SK-N-SH (cell line): ENCODE results near the gene ASAH2. TPM values are rescaled to one million over a fixed set of nuclear protein-coding genes. Genes with fewer than 3 reads are reported as not detected.

Experiments
- CTCF ChIA-PET: fragments of 300-600, 350-600 bp; formaldehyde crosslinking; extraction: SDS; loops from one replicate; lab custom pipeline; 2021; lab: Yijun Ruan, JAX
- POLR2A ChIA-PET: fragments of 350-600 bp; sonication (Branson Sonifier 250); formaldehyde crosslinking; extraction: SDS; loops from one replicate; lab custom pipeline; 2020; ENCODE audit warnings: antibody characterized with exemption, inconsistent platforms; lab: Yijun Ruan, JAX
- DNase-seq: peaks from one replicate; pipeline ENCODE4 v3.0.0; 2012
- H2AFZ ChIP-seq: fragments of 200-600 bp; sonication (generic); 2 replicates; pipeline ENCODE4 v1.8.1; 2016; ENCODE audit warnings: antibody characterized with exemption, mild to moderate bottlenecking, low read depth
- H3F3A ChIP-seq: fragments of 200-600 bp; sonication (generic); replicated peaks from 2 replicates; pipeline ENCODE3; 2016; ENCODE audit warnings: antibody characterized with exemption, mild to moderate bottlenecking; ENCODE audit not compliant: insufficient read depth
- H3K27ac ChIP-seq, 2 experiments: fragments of 200-500 bp in 1 of 2; fragments of 200-600 bp in 1 of 2; sonication (Bioruptor generic) in 1 of 2; sonication (generic), shearing (Covaris generic) in 1 of 2; 2 replicates each; pipeline versions ENCODE4 v1.5.1 to v1.6.1; 2014 to 2016; ENCODE audit warnings: low read depth in 2 of 2, inconsistent platforms in 1 of 2, low read length in 1 of 2, mild to moderate bottlenecking in 1 of 2, mixed read lengths in 1 of 2
- H3K27me3 ChIP-seq: fragments of 200-600 bp; sonication (generic), shearing (Covaris generic); 2 replicates; pipeline ENCODE4 v1.6.1; 2016; ENCODE audit warnings: mixed run types; ENCODE audit not compliant: insufficient read depth
- H3K36me3 ChIP-seq, 2 experiments: fragments of 200-500 bp in 1 of 2; fragments of 200-600 bp in 1 of 2; sonication (Bioruptor generic) in 1 of 2; sonication (generic) in 1 of 2; replicated peaks in 1 of 2; 2 replicates each; pipeline versions ENCODE3 to v1.5.1; 2014 to 2016; ENCODE audit warnings: low read length in 1 of 2, mild to moderate bottlenecking in 1 of 2; ENCODE audit not compliant: insufficient read depth in 2 of 2, control insufficient read depth in 1 of 2
- H3K4me1 ChIP-seq, 2 experiments: fragments of 200-500 bp in 1 of 2; fragments of 200-600 bp in 1 of 2; sonication (Bioruptor generic) in 1 of 2; sonication (generic), shearing (Covaris generic) in 1 of 2; 2 replicates each; pipeline versions ENCODE4 v1.5.1 to v1.6.1; 2014 to 2016; ENCODE audit warnings: low read depth in 1 of 2, low read length in 1 of 2, mixed run types in 1 of 2; ENCODE audit not compliant: insufficient read depth in 2 of 2, control insufficient read depth in 1 of 2
- H3K4me2 ChIP-seq: fragments of 200-600 bp; sonication (generic), shearing (Covaris generic); 2 replicates; pipeline ENCODE4 v1.6.1; 2017; ENCODE audit warnings: mixed run types
- H3K4me3 ChIP-seq, 2 experiments: fragments of 200-500 bp in 1 of 2; fragments of 200-600 bp in 1 of 2; sonication (Bioruptor generic) in 1 of 2; sonication (generic), shearing (Covaris generic) in 1 of 2; 2 replicates each; pipeline versions ENCODE4 v1.5.1 to v1.8.1; 2014 to 2016; ENCODE audit warnings: low read depth in 2 of 2, inconsistent platforms in 1 of 2, low read length in 1 of 2, mild to moderate bottlenecking in 1 of 2, mixed read lengths in 1 of 2, moderate library complexity in 1 of 2
- H3K79me2 ChIP-seq: fragments of 200-600 bp; sonication (generic); 2 replicates; pipeline ENCODE4 v1.8.1; 2017; ENCODE audit warnings: mild to moderate bottlenecking; ENCODE audit not compliant: insufficient read depth
- H3K9ac ChIP-seq: fragments of 200-600 bp; sonication (generic); 2 replicates; pipeline ENCODE4 v1.6.1; 2017; ENCODE audit warnings: mixed run types
- H3K9me2 ChIP-seq: fragments of 200-600 bp; sonication (generic); 2 replicates; pipeline ENCODE4 v1.6.1; 2017; ENCODE audit warnings: mixed run types
- H3K9me3 ChIP-seq: fragments of 200-600 bp; sonication (generic); 2 replicates; pipeline ENCODE4 v1.6.1; 2017; ENCODE audit warnings: mixed run types, mild to moderate bottlenecking, moderate library complexity
- H4K20me1 ChIP-seq: fragments of 200-600 bp; sonication (generic); 2 replicates; pipeline ENCODE4 v1.6.1; 2017; ENCODE audit warnings: mild to moderate bottlenecking, mixed run types; ENCODE audit not compliant: insufficient read depth
- CHD2 ChIP-seq: fragments of 150-350 bp; IDR thresholded peaks from 2 replicates; pipeline ENCODE4 v1.6.1; 2018; ENCODE audit warnings: low read length; ENCODE audit not compliant: partially characterized antibody
- EP300 ChIP-seq, 2 experiments: IDR thresholded peaks; 2 replicates each; pipeline versions ENCODE4 v1.4.0 to v1.6.1; 2012; ENCODE audit warnings: borderline replicate concordance in 1 of 2, low read depth in 1 of 2, low read length in 1 of 2
- FOXJ3 ChIP-seq: sonication (generic); formaldehyde crosslinking; IDR thresholded peaks from 2 replicates; pipeline ENCODE4 v1.5.1; 2020; ENCODE audit warnings: mild to moderate bottlenecking, missing genetic modification reagents
- FOXM1 ChIP-seq: IDR thresholded peaks from 2 replicates; pipeline ENCODE4 v1.4.0; 2012; ENCODE audit warnings: low read depth, mild to moderate bottlenecking
- JUND ChIP-seq: IDR thresholded peaks from 2 replicates; pipeline ENCODE4 v1.4.0; 2012
- MXI1 ChIP-seq: IDR thresholded peaks from 2 replicates; pipeline ENCODE4 v1.6.1; 2012; ENCODE audit warnings: mild to moderate bottlenecking, low read depth, low read length, improper control_type of control experiment
- NRF1 ChIP-seq: IDR thresholded peaks from 2 replicates; pipeline ENCODE4 v1.6.1; 2012; ENCODE audit warnings: low read depth, mild to moderate bottlenecking, low read length
- PBX3 ChIP-seq: IDR thresholded peaks from 2 replicates; pipeline ENCODE4; 2012
- POLR2AphosphoS5 ChIP-seq: IDR thresholded peaks from 2 replicates; pipeline ENCODE4 v1.6.1; 2012; ENCODE audit warnings: low read depth, low read length
- RAD21 ChIP-seq: IDR thresholded peaks from 2 replicates; pipeline ENCODE4 v1.6.1; 2012; ENCODE audit warnings: mild to moderate bottlenecking, low read length
- RCOR1 ChIP-seq: fragments of 150-350 bp; IDR thresholded peaks from 2 replicates; pipeline ENCODE4 v1.6.1; 2017; ENCODE audit warnings: antibody characterized with exemption, low read length
- RFX5 ChIP-seq: IDR thresholded peaks from 2 replicates; pipeline ENCODE4 v1.6.1; 2012; ENCODE audit warnings: mild to moderate bottlenecking, improper control_type of control experiment, low read length
- SIN3A ChIP-seq: IDR thresholded peaks from 2 replicates; pipeline ENCODE4 v1.6.1; 2012; ENCODE audit warnings: low read depth, mild to moderate bottlenecking, low read length, moderate library complexity, borderline replicate concordance
- SMC3 ChIP-seq: IDR thresholded peaks from 2 replicates; pipeline ENCODE4 v1.6.1; 2012; ENCODE audit warnings: low read depth, low read length, improper control_type of control experiment
- TAF1 ChIP-seq: IDR thresholded peaks from 2 replicates; pipeline ENCODE4 v1.6.1; 2012; ENCODE audit warnings: low read depth, mild to moderate bottlenecking, low read length, moderate library complexity, borderline replicate concordance
- TCF12 ChIP-seq: IDR thresholded peaks from 2 replicates; pipeline ENCODE4 v1.4.0; 2012
- TEAD4 ChIP-seq: IDR thresholded peaks from 2 replicates; pipeline ENCODE4 v1.4.0; 2012; ENCODE audit warnings: mild to moderate bottlenecking, borderline replicate concordance; ENCODE audit not compliant: insufficient read depth
- USF2 ChIP-seq: fragments of 150-350 bp; IDR thresholded peaks from 2 replicates; pipeline ENCODE4 v1.6.1; 2017; ENCODE audit warnings: antibody characterized with exemption, low read length, low read depth, borderline replicate concordance
- YY1 ChIP-seq: IDR thresholded peaks from 2 replicates; pipeline ENCODE4 v1.4.0; 2012; ENCODE audit warnings: low read depth, mild to moderate bottlenecking
- WGBS: methylation state at CpG from one replicate; pipeline ENCODE4 v1.1.6; 2017; ENCODE audit warnings: low lambda C conversion rate; 5-methylcytosine and 5-hydroxymethylcytosine counted together
- polyA plus RNA-seq, 3 experiments: library from polyadenylated mRNA; depleted of rRNA; stranded (reverse); fragments of >200 nt; gene quantifications; 2 replicates each; pipeline ENCODE4 v1.2.3, GENCODE V29; 2012
- TF ChIP-seq, protein P1 (sequence below): fragments of 200-600 bp; sonication (generic); IDR thresholded peaks from 2 replicates; pipeline ENCODE4 v1.6.1; 2017; ENCODE audit warnings: antibody characterized with exemption, mild to moderate bottlenecking, moderate library complexity
- TF ChIP-seq, protein P2 (sequence below): IDR thresholded peaks from 2 replicates; pipeline ENCODE4 v1.4.0; 2012; ENCODE audit warnings: low read depth
- TF ChIP-seq, protein P3 (sequence below): fragments of 150-350 bp; IDR thresholded peaks from 2 replicates; pipeline ENCODE4 v1.6.1; 2016; ENCODE audit warnings: mild to moderate bottlenecking, low read depth, low read length

ASAH2 gene
- polyA plus RNA-seq, 1 of the 3 experiments (the other 2 are of a cell fraction), result 1.8 TPM

DNA sequence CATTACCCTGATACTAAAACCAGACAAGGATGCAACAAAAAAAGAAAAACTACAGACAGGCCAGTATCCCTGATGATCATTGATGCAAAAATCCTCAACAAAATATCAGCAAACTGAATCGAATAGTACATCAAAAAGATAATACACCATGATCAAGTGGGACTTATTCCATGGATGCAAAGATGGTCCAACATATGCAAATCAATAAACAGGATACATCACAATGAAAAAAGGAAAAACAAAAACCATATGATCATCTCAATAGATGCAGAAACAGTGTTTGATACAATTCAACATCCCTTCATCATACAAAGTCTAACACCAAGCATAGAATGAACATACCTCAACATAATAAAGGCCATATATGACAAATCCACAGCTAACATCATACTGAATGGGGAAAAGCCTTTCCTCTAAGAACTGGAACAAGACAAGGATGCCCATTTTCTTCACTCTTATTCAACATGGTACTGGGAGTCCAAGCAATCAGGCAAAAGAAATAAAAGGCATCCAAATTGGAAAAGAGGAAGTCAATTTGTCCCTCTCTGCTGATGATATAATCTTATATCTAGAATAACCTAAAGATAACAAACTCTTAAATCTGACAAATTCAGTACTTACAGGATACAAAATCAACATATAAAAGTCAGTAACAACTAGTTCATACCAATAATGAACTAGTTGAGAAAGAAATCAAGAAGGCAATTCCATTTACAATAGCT, 48.8 kb upstream of the ASAH2 start:
- H3K4me3 ChIP-seq, result no peak overlapping the region
- H3K27ac ChIP-seq, result no peak overlapping the region
- CTCF ChIA-PET, result no interaction called here
- WGBS, result 5% methylated on average over 1 of the region's 1 CpG
- H3F3A ChIP-seq, result no peaks in the 10 kb centered on the region
- no peaks in the 10 kb centered on the region for H3K27me3 ChIP-seq
- H3K9me3 ChIP-seq, result peaks cover 4% of the 10 kb centered on the region; the same call in 1 of the 2 replicates
- no peak for DNase-seq
- H3K9me2 ChIP-seq, result no peaks in the 10 kb centered on the region
- no peak overlapping the region for H2AFZ ChIP-seq
- no peaks in the 10 kb centered on the region for H3K4me1 ChIP-seq
- no peaks in the 10 kb centered on the region for H3K79me2 ChIP-seq
- TF ChIP-seq TEAD4 (no peak), EP300 (IDR thresholded peaks at IDR 0.05; ENCODE audit: borderline replicate concordance in 1 of 2, low read depth in 1 of 2, low read length in 1 of 2) (no peak), JUND (no peak), MXI1 (no peak), TCF12 (no peak), FOXM1 (no peak), RAD21 (no peak)
- TF ChIP-seq, protein P1, sequence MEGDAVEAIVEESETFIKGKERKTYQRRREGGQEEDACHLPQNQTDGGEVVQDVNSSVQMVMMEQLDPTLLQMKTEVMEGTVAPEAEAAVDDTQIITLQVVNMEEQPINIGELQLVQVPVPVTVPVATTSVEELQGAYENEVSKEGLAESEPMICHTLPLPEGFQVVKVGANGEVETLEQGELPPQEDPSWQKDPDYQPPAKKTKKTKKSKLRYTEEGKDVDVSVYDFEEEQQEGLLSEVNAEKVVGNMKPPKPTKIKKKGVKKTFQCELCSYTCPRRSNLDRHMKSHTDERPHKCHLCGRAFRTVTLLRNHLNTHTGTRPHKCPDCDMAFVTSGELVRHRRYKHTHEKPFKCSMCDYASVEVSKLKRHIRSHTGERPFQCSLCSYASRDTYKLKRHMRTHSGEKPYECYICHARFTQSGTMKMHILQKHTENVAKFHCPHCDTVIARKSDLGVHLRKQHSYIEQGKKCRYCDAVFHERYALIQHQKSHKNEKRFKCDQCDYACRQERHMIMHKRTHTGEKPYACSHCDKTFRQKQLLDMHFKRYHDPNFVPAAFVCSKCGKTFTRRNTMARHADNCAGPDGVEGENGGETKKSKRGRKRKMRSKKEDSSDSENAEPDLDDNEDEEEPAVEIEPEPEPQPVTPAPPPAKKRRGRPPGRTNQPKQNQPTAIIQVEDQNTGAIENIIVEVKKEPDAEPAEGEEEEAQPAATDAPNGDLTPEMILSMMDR, result no peak
- POLR2A ChIA-PET, result no interaction called here
- H4K20me1 ChIP-seq, result no peaks in the 10 kb centered on the region
- H3K4me2 ChIP-seq, result no peak overlapping the region
- no peaks in the 10 kb centered on the region for H3K36me3 ChIP-seq
- no peak overlapping the region for H3K9ac ChIP-seq

GRCh38 chr10:50295367-50295766, 44.1 kb upstream of the ASAH2 start:
- no peaks in the 10 kb centered on the region for H4K20me1 ChIP-seq
- H3K4me3 ChIP-seq, result no peak overlapping the region
- no peak overlapping the region for H3K27ac ChIP-seq
- DNase-seq, result no peak
- 19% methylated on average over 1 of the region's 1 CpG for WGBS
- no peaks in the 10 kb centered on the region for H3K4me1 ChIP-seq
- no peak overlapping the region for H2AFZ ChIP-seq
- no peaks in the 10 kb centered on the region for H3K27me3 ChIP-seq
- ChIA-PET POLR2A (no interaction called here), CTCF (interaction anchor here (1.3 kb wide), 1 partner anchor 20 kb away, joined by 3 read pairs; no protein-coding TSS in a partner anchor)
- H3K9me3 ChIP-seq, result peaks cover 4% of the 10 kb centered on the region; the same call in 1 of the 2 replicates
- no peaks in the 10 kb centered on the region for H3F3A ChIP-seq
- H3K36me3 ChIP-seq, result no peaks in the 10 kb centered on the region
- H3K9ac ChIP-seq, result no peak overlapping the region
- no peaks in the 10 kb centered on the region for H3K79me2 ChIP-seq
- no peak overlapping the region for H3K4me2 ChIP-seq
- H3K9me2 ChIP-seq, result no peaks in the 10 kb centered on the region
- TF ChIP-seq EP300 (IDR thresholded peaks at IDR 0.05; ENCODE audit: borderline replicate concordance in 1 of 2, low read depth in 1 of 2, low read length in 1 of 2) (no peak), SMC3 (no peak), NRF1 (no peak), SIN3A (no peak), MXI1 (no peak), RFX5 (no peak), RCOR1 (no peak), TAF1 (no peak), YY1 (no peak), USF2 (no peak), PBX3 (no peak), RAD21 (no peak), POLR2AphosphoS5 (no peak), TEAD4 (no peak), CHD2 (no peak), JUND (no peak), FOXJ3 (CRISPR knock-in tag) (no peak)
- TF ChIP-seq, protein P2, sequence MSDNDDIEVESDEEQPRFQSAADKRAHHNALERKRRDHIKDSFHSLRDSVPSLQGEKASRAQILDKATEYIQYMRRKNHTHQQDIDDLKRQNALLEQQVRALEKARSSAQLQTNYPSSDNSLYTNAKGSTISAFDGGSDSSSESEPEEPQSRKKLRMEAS, result no peak
- TF ChIP-seq, protein P3, sequence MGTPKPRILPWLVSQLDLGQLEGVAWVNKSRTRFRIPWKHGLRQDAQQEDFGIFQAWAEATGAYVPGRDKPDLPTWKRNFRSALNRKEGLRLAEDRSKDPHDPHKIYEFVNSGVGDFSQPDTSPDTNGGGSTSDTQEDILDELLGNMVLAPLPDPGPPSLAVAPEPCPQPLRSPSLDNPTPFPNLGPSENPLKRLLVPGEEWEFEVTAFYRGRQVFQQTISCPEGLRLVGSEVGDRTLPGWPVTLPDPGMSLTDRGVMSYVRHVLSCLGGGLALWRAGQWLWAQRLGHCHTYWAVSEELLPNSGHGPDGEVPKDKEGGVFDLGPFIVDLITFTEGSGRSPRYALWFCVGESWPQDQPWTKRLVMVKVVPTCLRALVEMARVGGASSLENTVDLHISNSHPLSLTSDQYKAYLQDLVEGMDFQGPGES, result no peak
